Measurements from ENCODE around the gene HES1. TPM values are rescaled to one million over a fixed set of nuclear protein-coding genes. Genes with fewer than 3 reads are reported as not detected.

Gene HES1
- 2.4 and 4.7 TPM in 2 replicates for total RNA-seq

DNA sequence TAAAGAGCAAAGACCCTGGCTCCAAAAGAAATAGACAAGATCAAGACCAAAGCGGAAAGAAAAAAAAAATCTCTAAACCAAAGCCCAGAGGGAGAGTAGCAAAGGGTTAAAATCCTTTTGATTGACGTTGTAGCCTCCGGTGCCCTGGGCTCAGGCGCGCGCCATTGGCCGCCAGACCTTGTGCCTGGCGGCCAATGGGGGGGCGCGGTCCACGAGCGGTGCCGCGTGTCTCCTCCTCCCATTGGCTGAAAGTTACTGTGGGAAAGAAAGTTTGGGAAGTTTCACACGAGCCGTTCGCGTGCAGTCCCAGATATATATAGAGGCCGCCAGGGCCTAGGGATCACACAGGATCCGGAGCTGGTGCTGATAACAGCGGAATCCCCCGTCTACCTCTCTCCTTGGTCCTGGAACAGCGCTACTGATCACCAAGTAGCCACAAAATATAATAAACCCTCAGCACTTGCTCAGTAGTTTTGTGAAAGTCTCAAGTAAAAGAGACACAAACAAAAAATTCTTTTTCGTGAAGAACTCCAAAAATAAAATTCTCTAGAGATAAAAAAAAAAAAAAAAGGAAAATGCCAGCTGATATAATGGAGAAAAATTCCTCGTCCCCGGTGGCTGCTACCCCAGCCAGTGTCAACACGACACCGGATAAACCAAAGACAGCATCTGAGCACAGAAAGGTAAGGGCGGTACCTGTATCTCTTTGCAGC is at the start of gene HES1:
Gene HES1 (plus strand): TSS at position 343 of the 713 bp plus-strand sequence. CDS start 233 bp downstream, at position 576.

Other genes with a start within 250 kb of the HES1 start
- gene CPN2, start 215.2 kb downstream of the HES1 start, total RNA-seq: not detected in 2 replicates
- 0.26 and 2.7 TPM in 2 replicates for gene LRRC15, start 233.6 kb downstream of the HES1 start, total RNA-seq

Measured in bronchial smooth muscle cell (primary cell).